HepG2 (cell line): ENCODE measurements around the gene WTAP. TPM values are rescaled to one million over a fixed set of nuclear protein-coding genes. Genes with fewer than 3 reads are reported as not detected.

Experiments used
- AHR ChIP-seq: IDR thresholded peaks from 2 replicates; pipeline ENCODE4 v1.6.1; 2018; ENCODE audit warnings: missing genetic modification reagents, missing compliant biosample characterization
- ARNT2 ChIP-seq: sonication (generic); formaldehyde crosslinking; IDR thresholded peaks from 2 replicates; pipeline ENCODE4 v1.8.0; 2022; ENCODE audit warnings: mild to moderate bottlenecking, low read depth, missing genetic modification reagents, moderate library complexity
- ATF1 ChIP-seq: IDR thresholded peaks from 2 replicates; pipeline ENCODE4 v1.6.1; 2016; ENCODE audit warnings: mild to moderate bottlenecking, control low read depth
- ATRX ChIP-seq: sonication (generic); formaldehyde crosslinking; IDR thresholded peaks from 2 replicates; pipeline ENCODE4 v1.4.0; 2020; ENCODE audit warnings: missing genetic modification reagents, borderline replicate concordance
- HMG20A ChIP-seq: IDR thresholded peaks from 2 replicates; pipeline ENCODE4 v1.6.1; 2016; ENCODE audit warnings: borderline replicate concordance
- MXI1 ChIP-seq: IDR thresholded peaks from 3 replicates; pipeline ENCODE4 v1.6.1; 2012; ENCODE audit warnings: low read depth, low read length, inconsistent platforms, borderline replicate concordance
- NCOA5 ChIP-seq: sonication (generic); formaldehyde crosslinking; IDR thresholded peaks from 2 replicates; pipeline ENCODE4 v1.4.0; 2020; ENCODE audit warnings: missing genetic modification reagents
- PHF8 ChIP-seq: sonication (generic); formaldehyde crosslinking; IDR thresholded peaks from 2 replicates; pipeline ENCODE4 v1.5.0; 2020; ENCODE audit warnings: missing genetic modification reagents
- SMARCC2 ChIP-seq: fragments of 450-650 bp; IDR thresholded peaks from 2 replicates; pipeline ENCODE4 v1.6.1; 2017; ENCODE audit warnings: antibody characterized with exemption, mild to moderate bottlenecking
- SNAI1 ChIP-seq: sonication (generic); formaldehyde crosslinking; IDR thresholded peaks from 2 replicates; pipeline ENCODE4 v1.5.0; 2020; ENCODE audit warnings: mild to moderate bottlenecking, missing genetic modification reagents, borderline replicate concordance
- SRY ChIP-seq: sonication (generic); formaldehyde crosslinking; IDR thresholded peaks from 2 replicates; pipeline ENCODE4 v1.8.0; 2022; ENCODE audit warnings: mild to moderate bottlenecking, missing genetic modification reagents
- TCF7L2 ChIP-seq: IDR thresholded peaks from 2 replicates; pipeline ENCODE4 v1.6.1; 2011; ENCODE audit warnings: mild to moderate bottlenecking, low read depth, low read length, moderate library complexity
- TRAFD1 ChIP-seq: sonication (generic); formaldehyde crosslinking; IDR thresholded peaks from 2 replicates; pipeline ENCODE4 v1.5.1; 2020; ENCODE audit warnings: missing genetic modification reagents, mild to moderate bottlenecking, borderline replicate concordance
- ZNF207 ChIP-seq: fragments of 450-650 bp; IDR thresholded peaks from 2 replicates; pipeline ENCODE4 v1.6.1; 2016; ENCODE audit warnings: antibody characterized with exemption, borderline replicate concordance
- ZNF367 ChIP-seq: sonication (generic); formaldehyde crosslinking; IDR thresholded peaks from 2 replicates; pipeline ENCODE4 v1.4.0; 2020; ENCODE audit warnings: missing genetic modification reagents, borderline replicate concordance
- ZNF530 ChIP-seq: sonication (generic); formaldehyde crosslinking; IDR thresholded peaks from 2 replicates; pipeline ENCODE4 v1.5.0; 2020; ENCODE audit warnings: low read depth, mild to moderate bottlenecking, missing genetic modification reagents
- polyA plus RNA-seq, 8 experiments: library from polyadenylated mRNA; depleted of rRNA in 3 of 8; stranded (reverse) in 7 of 8; unstranded in 1 of 8; fragments of >200 nt; fragmentation: Illumina TruSeq in 4 of 8; extraction: Trizol in 4 of 8; gene quantifications; 2 replicates each; pipeline versions ENCODE4 v1.2.1 to v1.2.3, GENCODE V29; 2011 to 2016; ENCODE audit warnings: low read depth in 4 of 8, missing spikeins in 1 of 8, mixed read lengths in 1 of 8; ENCODE audit not compliant: insufficient read depth in 1 of 8
- total RNA-seq, 5 experiments: library from RNA; depleted of rRNA; stranded (reverse); fragments of >200 nt; fragmentation: Illumina TruSeq; extraction: Trizol; gene quantifications; 2 replicates each; pipeline ENCODE4 v1.2.3, GENCODE V29; 2016; ENCODE audit warnings: low read depth in 1 of 5
- TF ChIP-seq, protein P1 (sequence below): sonication (generic); formaldehyde crosslinking; IDR thresholded peaks from 2 replicates; pipeline ENCODE4 v1.4.0; 2020; ENCODE audit warnings: mild to moderate bottlenecking, missing genetic modification reagents
- TF ChIP-seq, protein P2 (sequence below): sonication (generic); formaldehyde crosslinking; IDR thresholded peaks from 2 replicates; pipeline ENCODE4 v1.8.0; 2023; ENCODE audit warnings: mild to moderate bottlenecking, missing genetic modification reagents
- TF ChIP-seq, protein P3 (sequence below): IDR thresholded peaks from 2 replicates; pipeline ENCODE4 v1.6.1; 2016; ENCODE audit warnings: low read depth, missing genetic modification reagents, missing compliant biosample characterization

Gene WTAP
- total and polyA plus RNA-seq, 2 of the 13 experiments (the other 11 are each of a cell fraction or from before 2014, with no cell fraction given) = 31.6 to 167 TPM

DNA sequence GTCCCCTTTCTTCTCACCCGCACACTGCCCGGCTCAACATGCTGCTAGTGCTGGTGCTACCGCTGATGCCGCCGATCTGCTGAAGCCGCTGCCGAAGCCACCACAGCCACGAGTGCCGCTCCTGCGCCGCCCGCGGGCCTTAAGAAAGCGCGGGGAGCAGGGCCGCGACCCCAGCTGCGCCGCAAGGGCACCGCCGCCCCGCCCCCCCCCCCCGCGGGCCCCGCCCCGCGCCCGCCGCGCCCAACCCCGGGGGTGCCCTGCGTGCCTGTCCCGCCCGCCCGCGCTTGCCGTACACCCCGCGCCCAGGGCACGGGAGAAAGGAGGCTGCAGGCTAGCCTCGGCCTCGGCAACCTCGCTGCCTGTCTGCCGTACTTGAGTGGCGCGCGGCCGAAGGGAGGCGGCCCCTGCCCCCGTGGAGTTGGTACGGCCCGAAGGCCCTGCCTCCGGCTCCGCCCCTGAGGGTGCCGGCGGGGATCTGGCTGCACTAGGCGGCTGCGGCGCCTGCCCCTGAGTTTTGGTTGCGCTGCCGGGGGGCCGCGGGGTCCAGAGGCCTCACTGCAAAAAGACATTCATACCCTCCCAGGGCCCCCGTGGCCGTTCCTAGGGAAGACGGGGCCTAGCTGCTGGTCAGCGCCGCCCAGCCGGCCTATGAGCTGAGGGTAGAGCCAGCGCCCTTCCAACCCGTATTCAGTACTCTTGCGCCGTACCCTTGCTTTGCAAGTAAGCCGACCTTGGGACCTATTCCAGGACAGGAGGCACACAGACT lies 34.0 kb upstream of the WTAP start, which contains the start of gene SOD2 (continued):
- TF ChIP-seq, protein P1, sequence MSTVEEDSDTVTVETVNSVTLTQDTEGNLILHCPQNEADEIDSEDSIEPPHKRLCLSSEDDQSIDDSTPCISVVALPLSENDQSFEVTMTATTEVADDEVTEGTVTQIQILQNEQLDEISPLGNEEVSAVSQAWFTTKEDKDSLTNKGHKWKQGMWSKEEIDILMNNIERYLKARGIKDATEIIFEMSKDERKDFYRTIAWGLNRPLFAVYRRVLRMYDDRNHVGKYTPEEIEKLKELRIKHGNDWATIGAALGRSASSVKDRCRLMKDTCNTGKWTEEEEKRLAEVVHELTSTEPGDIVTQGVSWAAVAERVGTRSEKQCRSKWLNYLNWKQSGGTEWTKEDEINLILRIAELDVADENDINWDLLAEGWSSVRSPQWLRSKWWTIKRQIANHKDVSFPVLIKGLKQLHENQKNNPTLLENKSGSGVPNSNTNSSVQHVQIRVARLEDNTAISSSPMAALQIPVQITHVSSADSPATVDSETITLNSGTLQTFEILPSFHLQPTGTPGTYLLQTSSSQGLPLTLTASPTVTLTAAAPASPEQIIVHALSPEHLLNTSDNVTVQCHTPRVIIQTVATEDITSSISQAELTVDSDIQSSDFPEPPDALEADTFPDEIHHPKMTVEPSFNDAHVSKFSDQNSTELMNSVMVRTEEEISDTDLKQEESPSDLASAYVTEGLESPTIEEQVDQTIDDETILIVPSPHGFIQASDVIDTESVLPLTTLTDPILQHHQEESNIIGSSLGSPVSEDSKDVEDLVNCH (CRISPR knock-in tag) = no peak
- peak; percentile 90 for TF ChIP-seq ARNT2
- TF ChIP-seq ZNF367 (CRISPR knock-in tag) = peak; percentile 21; the same call in 1 of the 2 replicates
- no peak for TF ChIP-seq ZNF207
- no peak for TF ChIP-seq HMG20A
- TF ChIP-seq, protein P2, sequence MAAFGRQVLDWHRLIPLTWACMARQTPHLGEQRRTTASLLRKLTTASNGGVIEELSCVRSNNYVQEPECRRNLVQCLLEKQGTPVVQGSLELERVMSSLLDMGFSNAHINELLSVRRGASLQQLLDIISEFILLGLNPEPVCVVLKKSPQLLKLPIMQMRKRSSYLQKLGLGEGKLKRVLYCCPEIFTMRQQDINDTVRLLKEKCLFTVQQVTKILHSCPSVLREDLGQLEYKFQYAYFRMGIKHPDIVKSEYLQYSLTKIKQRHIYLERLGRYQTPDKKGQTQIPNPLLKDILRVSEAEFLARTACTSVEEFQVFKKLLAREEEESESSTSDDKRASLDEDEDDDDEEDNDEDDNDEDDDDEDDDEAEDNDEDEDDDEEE (CRISPR knock-in tag) = 0 out of 2 replicates have a peak, but pooled peaks have one; percentile 3
- TF ChIP-seq, protein P3, sequence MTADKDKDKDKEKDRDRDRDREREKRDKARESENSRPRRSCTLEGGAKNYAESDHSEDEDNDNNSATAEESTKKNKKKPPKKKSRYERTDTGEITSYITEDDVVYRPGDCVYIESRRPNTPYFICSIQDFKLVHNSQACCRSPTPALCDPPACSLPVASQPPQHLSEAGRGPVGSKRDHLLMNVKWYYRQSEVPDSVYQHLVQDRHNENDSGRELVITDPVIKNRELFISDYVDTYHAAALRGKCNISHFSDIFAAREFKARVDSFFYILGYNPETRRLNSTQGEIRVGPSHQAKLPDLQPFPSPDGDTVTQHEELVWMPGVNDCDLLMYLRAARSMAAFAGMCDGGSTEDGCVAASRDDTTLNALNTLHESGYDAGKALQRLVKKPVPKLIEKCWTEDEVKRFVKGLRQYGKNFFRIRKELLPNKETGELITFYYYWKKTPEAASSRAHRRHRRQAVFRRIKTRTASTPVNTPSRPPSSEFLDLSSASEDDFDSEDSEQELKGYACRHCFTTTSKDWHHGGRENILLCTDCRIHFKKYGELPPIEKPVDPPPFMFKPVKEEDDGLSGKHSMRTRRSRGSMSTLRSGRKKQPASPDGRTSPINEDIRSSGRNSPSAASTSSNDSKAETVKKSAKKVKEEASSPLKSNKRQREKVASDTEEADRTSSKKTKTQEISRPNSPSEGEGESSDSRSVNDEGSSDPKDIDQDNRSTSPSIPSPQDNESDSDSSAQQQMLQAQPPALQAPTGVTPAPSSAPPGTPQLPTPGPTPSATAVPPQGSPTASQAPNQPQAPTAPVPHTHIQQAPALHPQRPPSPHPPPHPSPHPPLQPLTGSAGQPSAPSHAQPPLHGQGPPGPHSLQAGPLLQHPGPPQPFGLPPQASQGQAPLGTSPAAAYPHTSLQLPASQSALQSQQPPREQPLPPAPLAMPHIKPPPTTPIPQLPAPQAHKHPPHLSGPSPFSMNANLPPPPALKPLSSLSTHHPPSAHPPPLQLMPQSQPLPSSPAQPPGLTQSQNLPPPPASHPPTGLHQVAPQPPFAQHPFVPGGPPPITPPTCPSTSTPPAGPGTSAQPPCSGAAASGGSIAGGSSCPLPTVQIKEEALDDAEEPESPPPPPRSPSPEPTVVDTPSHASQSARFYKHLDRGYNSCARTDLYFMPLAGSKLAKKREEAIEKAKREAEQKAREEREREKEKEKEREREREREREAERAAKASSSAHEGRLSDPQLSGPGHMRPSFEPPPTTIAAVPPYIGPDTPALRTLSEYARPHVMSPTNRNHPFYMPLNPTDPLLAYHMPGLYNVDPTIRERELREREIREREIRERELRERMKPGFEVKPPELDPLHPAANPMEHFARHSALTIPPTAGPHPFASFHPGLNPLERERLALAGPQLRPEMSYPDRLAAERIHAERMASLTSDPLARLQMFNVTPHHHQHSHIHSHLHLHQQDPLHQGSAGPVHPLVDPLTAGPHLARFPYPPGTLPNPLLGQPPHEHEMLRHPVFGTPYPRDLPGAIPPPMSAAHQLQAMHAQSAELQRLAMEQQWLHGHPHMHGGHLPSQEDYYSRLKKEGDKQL (CRISPR knock-in tag) = peak; percentile 38; the same call in 1 of the 2 replicates
- peak; percentile 99 for TF ChIP-seq SNAI1 (CRISPR knock-in tag)
- TF ChIP-seq ATRX (CRISPR knock-in tag) = no peak
- TF ChIP-seq SRY = peak; percentile 49
- TF ChIP-seq MXI1 = peak; percentile 80; the same call in 2 of the 3 replicates
- TF ChIP-seq SMARCC2 = no peak
- TF ChIP-seq TCF7L2 = no peak
- TF ChIP-seq NCOA5 (CRISPR knock-in tag) = no peak
- TF ChIP-seq ZNF530 (CRISPR knock-in tag) = no peak
- peak; percentile 93 for TF ChIP-seq PHF8 (CRISPR knock-in tag)
- peak; percentile 41; the same call in 1 of the 2 replicates for TF ChIP-seq AHR
- peak; percentile 87; the same call in 1 of the 2 replicates for TF ChIP-seq TRAFD1 (CRISPR knock-in tag)
- no peak for TF ChIP-seq ATF1 (CRISPR knock-in tag)
